GM06990 (cell line): ENCODE data around the gene ANKRD65.

ENCODE experiments used
- DNase-seq: peaks from one replicate; pipeline ENCODE4 v3.0.0-alpha.2; 2011; ENCODE audit not compliant: insufficient read length; ENCODE audit errors: extremely low read depth
- H3K27me3 ChIP-seq: replicated peaks from 2 replicates; pipeline ENCODE4 v1.6.0; 2011; ENCODE audit warnings: low read length; ENCODE audit not compliant: control insufficient read depth, insufficient read depth
- H3K36me3 ChIP-seq: 2 replicates; pipeline ENCODE4 v1.5.1; 2011; ENCODE audit warnings: low read length; ENCODE audit not compliant: control insufficient read depth, insufficient read depth
- H3K4me3 ChIP-seq: replicated peaks from 2 replicates; pipeline ENCODE4 v1.5.1; 2011; ENCODE audit warnings: low read depth, mild to moderate bottlenecking, control low read depth, low read length
- CTCF ChIP-seq: IDR thresholded peaks from 2 replicates; pipeline ENCODE4 v1.5.1; 2011; ENCODE audit warnings: low read length, control low read depth, mild to moderate bottlenecking, inconsistent platforms; ENCODE audit not compliant: insufficient read depth, poor library complexity, severe bottlenecking

ANKRD65 gene

GRCh38 chr1:1436630-1437032 lies 15.6 kb upstream of the ANKRD65 start:
- no peaks in the 10 kb centered on the region; the same call in 1 of the 2 replicates for H3K27me3 ChIP-seq
- TF ChIP-seq CTCF: no peak
- no peaks in the 10 kb centered on the region for H3K36me3 ChIP-seq
- H3K4me3 ChIP-seq: no peak overlapping the region
- DNase-seq: no peak

GRCh38 chr1:1435911-1436629 lies 15.0 kb upstream of the ANKRD65 start:
- DNase-seq: no peak
- Histone ChIP-seq H3K36me3 (no peaks in the 10 kb centered on the region), H3K27me3 (no peaks in the 10 kb centered on the region; the same call in 1 of the 2 replicates), H3K4me3 (peak overlapping the region; percentile 52)
- no peak for TF ChIP-seq CTCF

- Histone ChIP-seq H3K36me3 (no peaks in the 10 kb centered on the region), H3K27me3 (no peaks in the 10 kb centered on the region; the same call in 1 of the 2 replicates), H3K4me3 (peak within 1 kb of the TSS; percentile 54)
- peak; percentile 62 for DNase-seq
- TF ChIP-seq CTCF: no peak
Measured at GRCh38 chr1:1435106-1435903, 14.2 kb upstream of the ANKRD65 start, which contains the start of gene VWA1. Gene VWA1 (plus strand): TSS chr1:1435690. CDS start chr1:1435749, 59 bp downstream.

- H3K27me3 ChIP-seq: no peaks in the 10 kb centered on the region; the same call in 1 of the 2 replicates
- no peak for DNase-seq
- H3K4me3 ChIP-seq: no peak overlapping the region
- no peaks in the 10 kb centered on the region for H3K36me3 ChIP-seq
- TF ChIP-seq CTCF: no peak
Measured at GRCh38 chr1:1434824-1435105, 13.7 kb upstream of the ANKRD65 start.

- TF ChIP-seq CTCF: no peak
- H3K36me3 ChIP-seq: no peaks in the 10 kb centered on the region
- no peak for DNase-seq
- no peak overlapping the region for H3K4me3 ChIP-seq
- no peaks in the 10 kb centered on the region; the same call in 1 of the 2 replicates for H3K27me3 ChIP-seq
Measured at GRCh38 chr1:1434131-1434823, 13.2 kb upstream of the ANKRD65 start.
